Activated CD8-positive, alpha-beta T cell treated with anti-CD3 and anti-CD28 coated beads for 36 hours (primary cell): ENCODE measurements around the gene AEBP2. TPM values are rescaled to one million over a fixed set of nuclear protein-coding genes. Genes with fewer than 3 reads are reported as not detected.

Experiments used
- ATAC-seq: fragments of 200-7000 bp; cut with Tn5 transposase; one replicate; pipeline ENCODE4 v1.10.0; 2021; ENCODE audit warnings: mild to moderate bottlenecking, moderate library complexity
- CTCF ChIA-PET: fragments of 350-600 bp; sonication (Branson Sonifier 250); formaldehyde crosslinking; loops from one replicate; lab custom pipeline; 2021; ENCODE audit warnings: antibody characterized with exemption; lab: Charles Lee
- POLR2A ChIA-PET: fragments of 350-600 bp; sonication (Branson Sonifier 250); formaldehyde crosslinking; loops from one replicate; lab custom pipeline; 2021; ENCODE audit warnings: antibody characterized with exemption; lab: Charles Lee
- DNase-seq: peaks from one replicate; pipeline ENCODE4 v3.0.0-alpha.2; 2020
- H3K27ac Mint-ChIP-seq: one replicate; pipeline ENCODE4 v1.8.0; 2021; ENCODE audit warnings: mild to moderate bottlenecking, mixed read lengths
- H3K27me3 Mint-ChIP-seq: one replicate; pipeline ENCODE4 v1.8.0; 2021; ENCODE audit warnings: mixed read lengths
- H3K36me3 Mint-ChIP-seq: one replicate; pipeline ENCODE4 v1.8.0; 2021; ENCODE audit warnings: low read depth, mixed read lengths
- H3K4me1 Mint-ChIP-seq: one replicate; pipeline ENCODE4 v1.8.0; 2021; ENCODE audit warnings: low read depth, mixed read lengths
- H3K4me3 Mint-ChIP-seq: one replicate; pipeline ENCODE4 v1.8.0; 2021; ENCODE audit warnings: mild to moderate bottlenecking, moderate library complexity, mixed read lengths
- H3K9me3 Mint-ChIP-seq: one replicate; pipeline ENCODE4 v1.8.0; 2021; ENCODE audit warnings: mixed read lengths
- intact Hi-C: fragments of 100-400 bp; cut with micrococcal nuclease; formaldehyde crosslinking; loops from one replicate; pipeline ENCODE4 v1.10.0; 2022
- total RNA-seq, 2 experiments: library from RNA; stranded (reverse); gene quantifications; one replicate each; pipeline ENCODE4 v1.2.3, GENCODE V29; 2021
- TF ChIP-seq, protein P1 (sequence below): fragments of 200-600 bp; IDR thresholded peaks from one replicate; pipeline ENCODE4 v1.8.0; 2022; ENCODE audit warnings: antibody characterized with exemption, mild to moderate bottlenecking

The AEBP2 gene
- total RNA-seq, 2 experiments from 2014 or later: 59.6 to 63.3 TPM

GRCh38 chr12:19434538-19434937 is 4.8 kb upstream of the AEBP2 start:
- intact Hi-C loops: loop anchor here (10.0 kb wide), 1 partner anchor 240 kb away; no protein-coding TSS in a partner anchor
- H3K27me3 Mint-ChIP-seq: no peaks in the 10 kb centered on the region
- H3K36me3 Mint-ChIP-seq: peaks cover 2% of the 10 kb centered on the region
- peaks cover 44% of the 10 kb centered on the region for H3K4me1 Mint-ChIP-seq
- ChIA-PET POLR2A (no interaction called here), CTCF (no interaction called here)
- ATAC-seq (no peak), DNase-seq (no peak)
- no peak overlapping the region for H3K4me3 Mint-ChIP-seq
- TF ChIP-seq, protein P1, sequence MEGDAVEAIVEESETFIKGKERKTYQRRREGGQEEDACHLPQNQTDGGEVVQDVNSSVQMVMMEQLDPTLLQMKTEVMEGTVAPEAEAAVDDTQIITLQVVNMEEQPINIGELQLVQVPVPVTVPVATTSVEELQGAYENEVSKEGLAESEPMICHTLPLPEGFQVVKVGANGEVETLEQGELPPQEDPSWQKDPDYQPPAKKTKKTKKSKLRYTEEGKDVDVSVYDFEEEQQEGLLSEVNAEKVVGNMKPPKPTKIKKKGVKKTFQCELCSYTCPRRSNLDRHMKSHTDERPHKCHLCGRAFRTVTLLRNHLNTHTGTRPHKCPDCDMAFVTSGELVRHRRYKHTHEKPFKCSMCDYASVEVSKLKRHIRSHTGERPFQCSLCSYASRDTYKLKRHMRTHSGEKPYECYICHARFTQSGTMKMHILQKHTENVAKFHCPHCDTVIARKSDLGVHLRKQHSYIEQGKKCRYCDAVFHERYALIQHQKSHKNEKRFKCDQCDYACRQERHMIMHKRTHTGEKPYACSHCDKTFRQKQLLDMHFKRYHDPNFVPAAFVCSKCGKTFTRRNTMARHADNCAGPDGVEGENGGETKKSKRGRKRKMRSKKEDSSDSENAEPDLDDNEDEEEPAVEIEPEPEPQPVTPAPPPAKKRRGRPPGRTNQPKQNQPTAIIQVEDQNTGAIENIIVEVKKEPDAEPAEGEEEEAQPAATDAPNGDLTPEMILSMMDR: no peak
- H3K9me3 Mint-ChIP-seq: peaks cover 2% of the 10 kb centered on the region
- peak overlapping the region; percentile 55 for H3K27ac Mint-ChIP-seq

DNA sequence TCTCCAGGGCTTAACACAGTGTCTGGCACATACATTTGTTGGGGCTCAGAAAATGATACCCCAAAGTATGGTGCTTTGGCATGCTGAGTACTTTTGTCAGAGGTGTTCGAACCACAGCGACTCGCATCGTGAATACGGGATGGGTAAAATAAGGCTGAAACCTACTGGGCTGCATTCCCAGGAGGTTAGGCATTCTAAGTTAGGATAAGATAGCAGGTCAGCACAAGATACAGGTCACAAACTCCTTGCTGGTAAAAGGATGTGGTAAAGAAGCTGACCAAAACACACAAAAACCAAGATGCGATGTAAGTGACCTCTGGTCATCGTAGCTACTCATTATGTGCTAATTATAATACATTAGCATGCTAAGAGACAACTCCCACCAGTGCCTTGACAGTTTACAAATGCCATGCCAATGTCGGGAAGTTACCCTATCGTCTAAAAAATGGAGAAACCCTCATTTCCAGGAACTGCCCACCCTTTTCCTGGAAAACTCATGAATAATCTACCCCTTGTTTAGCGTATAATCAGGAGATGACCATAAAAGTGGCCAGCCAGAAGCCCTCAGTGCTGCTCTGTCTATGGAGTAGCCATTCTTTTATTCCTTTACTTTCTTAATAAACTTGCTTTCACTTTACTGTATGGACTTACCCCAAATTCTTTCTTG is 3.3 kb upstream of the AEBP2 start:
- Mint-ChIP-seq H3K27ac (peak overlapping the region; percentile 35), H3K9me3 (peaks cover 2% of the 10 kb centered on the region), H3K4me3 (no peak overlapping the region), H3K4me1 (peaks cover 43% of the 10 kb centered on the region), H3K27me3 (no peaks in the 10 kb centered on the region), H3K36me3 (peaks cover 10% of the 10 kb centered on the region)
- TF ChIP-seq, protein P1: no peak
- no peak for ATAC-seq
- intact Hi-C loops: loop anchor here (10.0 kb wide), 1 partner anchor 239 kb away; no protein-coding TSS in a partner anchor
- DNase-seq: no peak
- POLR2A ChIA-PET: no interaction called here
- CTCF ChIA-PET: no interaction called here

DNA sequence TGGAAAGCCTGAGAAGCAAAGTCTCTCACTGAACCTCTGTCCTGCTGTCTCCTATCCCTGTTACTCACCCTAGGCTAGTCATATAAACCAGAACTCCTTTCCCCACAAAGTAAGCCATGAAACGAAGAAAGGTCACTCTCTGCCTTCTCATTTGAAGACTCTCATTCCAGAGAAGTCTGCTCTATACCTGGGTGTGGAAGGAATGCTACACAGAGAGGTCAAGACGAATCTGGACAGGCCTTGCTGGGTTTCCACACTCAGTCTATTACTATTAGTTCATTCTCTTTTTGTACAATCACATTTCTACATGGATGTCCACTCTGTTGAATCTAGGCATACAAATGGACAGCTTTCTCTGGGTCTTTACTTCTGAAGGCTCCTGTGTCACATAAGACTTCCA is 2.4 kb upstream of the AEBP2 start:
- H3K36me3 Mint-ChIP-seq: peaks cover 20% of the 10 kb centered on the region
- H3K4me1 Mint-ChIP-seq: peaks cover 38% of the 10 kb centered on the region
- no peak overlapping the region for H3K27ac Mint-ChIP-seq

GRCh38 chr12:19437996-19438395 is 1.3 kb upstream of the AEBP2 start:
- intact Hi-C loops: loop anchor here (10.0 kb wide), 1 partner anchor 237 kb away; no protein-coding TSS in a partner anchor
- ATAC-seq (no peak), DNase-seq (no peak)
- Mint-ChIP-seq H3K4me3 (no peak overlapping the region), H3K27ac (no peak overlapping the region), H3K36me3 (peaks cover 28% of the 10 kb centered on the region), H3K27me3 (no peaks in the 10 kb centered on the region), H3K4me1 (peaks cover 35% of the 10 kb centered on the region), H3K9me3 (peaks cover 2% of the 10 kb centered on the region)
- CTCF ChIA-PET: no interaction called here
- POLR2A ChIA-PET: interaction anchor here (0.6 kb wide), 1 partner anchor 164 kb away, joined by 3 read pairs; no protein-coding TSS in a partner anchor
- TF ChIP-seq, protein P1: no peak

More for the DNA sequence above, 2.4 kb upstream of the AEBP2 start:
- ATAC-seq (no peak), DNase-seq (no peak)
- TF ChIP-seq, protein P1: no peak
- no peaks in the 10 kb centered on the region for H3K27me3 Mint-ChIP-seq
- intact Hi-C loops: loop anchor here (10.0 kb wide), 1 partner anchor 238 kb away; no protein-coding TSS in a partner anchor
- POLR2A ChIA-PET: no interaction called here
- H3K9me3 Mint-ChIP-seq: peaks cover 2% of the 10 kb centered on the region
- H3K4me3 Mint-ChIP-seq: no peak overlapping the region
- CTCF ChIA-PET: no interaction called here
